IPS-NIHi7 (cell line): ENCODE results near the gene GPR55.

ENCODE experiments used
- DNase-seq: peaks from one replicate; pipeline ENCODE4 v3.0.0; 2012; ENCODE audit warnings: mixed read lengths; ENCODE audit errors: extremely low spot score

The GPR55 gene

DNA sequence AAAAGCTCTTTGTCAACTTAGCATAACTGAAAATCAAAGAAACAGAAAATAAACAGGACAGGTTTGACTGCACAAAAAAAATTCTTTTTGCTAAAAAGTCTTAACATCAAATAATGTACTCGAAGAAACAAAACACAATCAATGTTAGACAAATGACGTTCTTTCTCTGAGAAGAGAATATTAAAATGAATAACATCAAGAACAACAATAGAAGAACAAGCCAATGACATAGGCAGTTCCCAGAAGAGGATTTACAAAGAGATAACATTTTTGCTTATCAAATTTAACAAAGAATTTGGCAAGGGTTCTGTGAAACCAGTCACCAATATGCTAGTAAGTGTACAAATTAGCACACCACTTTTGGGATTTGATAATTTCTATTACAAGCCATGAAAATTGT is 5.8 kb downstream of the GPR55 start:
- no peak for DNase-seq

DNA sequence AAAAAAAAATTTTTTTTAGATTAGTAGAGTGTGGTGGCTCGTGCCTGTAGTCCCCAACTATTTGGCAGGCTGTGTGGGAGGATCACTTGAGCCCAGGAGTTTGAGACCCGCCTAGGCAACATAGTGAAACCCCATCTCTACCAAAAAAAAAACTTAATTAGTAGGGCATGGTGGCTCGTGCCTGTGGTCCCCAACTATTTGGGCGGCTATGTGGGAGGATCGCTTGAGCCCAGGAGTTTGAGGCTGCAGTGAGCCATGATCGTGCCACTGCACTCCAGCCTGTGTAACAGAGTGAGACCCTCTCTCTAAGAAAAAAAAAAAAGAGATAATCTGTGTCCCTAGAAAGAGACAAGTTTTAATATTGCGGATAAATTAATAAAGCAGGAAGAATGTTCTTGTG is 8.8 kb downstream of the GPR55 start:
- DNase-seq, result no peak

GRCh38 chr2:230915319-230915718 is 9.7 kb downstream of the GPR55 start:
- DNase-seq, result no peak

DNA sequence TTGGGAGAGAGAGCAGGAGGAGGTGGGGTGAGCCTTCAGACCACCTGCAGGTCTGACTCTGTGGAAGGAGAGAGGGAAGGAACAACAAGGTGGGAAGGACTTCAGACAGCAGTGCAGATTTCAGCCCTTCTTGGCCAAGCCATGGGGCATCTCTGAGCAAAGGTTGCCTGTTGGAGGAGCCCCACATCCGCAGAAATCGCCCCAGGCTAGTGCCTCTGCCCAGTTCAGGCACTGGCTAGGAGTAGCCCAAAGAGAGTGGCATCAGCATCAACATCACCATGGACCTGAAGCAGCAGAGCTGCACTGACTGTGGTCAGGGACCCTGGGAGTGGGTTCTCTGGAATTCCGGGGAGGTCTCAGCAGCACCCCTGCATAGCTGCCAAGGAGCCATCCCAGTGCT is 10.2 kb downstream of the GPR55 start:
- no peak for DNase-seq

DNA sequence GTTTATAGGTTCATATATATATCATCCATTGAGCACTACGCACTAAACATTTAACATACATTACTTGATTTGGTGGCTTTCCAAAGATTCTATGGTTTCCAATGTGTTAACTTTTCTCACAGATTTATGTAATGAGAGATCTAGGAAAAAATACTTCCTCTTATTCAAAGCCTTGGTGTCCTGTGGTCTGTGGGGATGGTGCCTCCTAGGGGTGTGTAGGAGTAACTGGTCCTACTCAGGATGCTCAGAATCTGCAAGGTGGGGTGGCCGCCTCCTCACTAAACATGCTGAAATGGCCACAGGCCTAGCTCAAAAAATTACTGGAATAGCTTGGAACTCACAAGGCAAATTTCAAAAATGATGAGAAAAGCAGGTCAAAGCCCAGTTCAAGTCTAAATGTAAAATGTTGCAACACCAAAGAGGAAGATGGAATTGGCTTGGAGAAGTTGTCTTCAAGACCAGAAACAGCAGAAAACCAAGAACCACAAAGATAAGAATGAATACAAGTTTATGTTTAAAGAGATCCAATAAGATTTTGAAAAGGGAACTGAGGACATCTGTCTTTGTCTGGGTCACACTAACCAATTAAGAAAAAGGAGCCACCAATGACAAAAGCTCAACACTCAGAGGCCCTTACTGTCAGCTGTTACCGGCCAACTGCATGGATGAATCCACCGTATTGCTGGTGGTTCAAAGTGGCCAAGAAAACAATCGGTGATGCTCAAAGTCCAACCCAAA is 11.5 kb downstream of the GPR55 start:
- peak; percentile 77 for DNase-seq

- DNase-seq, result no peak
Observed at GRCh38 chr2:230912724-230913123, 12.3 kb downstream of the GPR55 start.

DNA sequence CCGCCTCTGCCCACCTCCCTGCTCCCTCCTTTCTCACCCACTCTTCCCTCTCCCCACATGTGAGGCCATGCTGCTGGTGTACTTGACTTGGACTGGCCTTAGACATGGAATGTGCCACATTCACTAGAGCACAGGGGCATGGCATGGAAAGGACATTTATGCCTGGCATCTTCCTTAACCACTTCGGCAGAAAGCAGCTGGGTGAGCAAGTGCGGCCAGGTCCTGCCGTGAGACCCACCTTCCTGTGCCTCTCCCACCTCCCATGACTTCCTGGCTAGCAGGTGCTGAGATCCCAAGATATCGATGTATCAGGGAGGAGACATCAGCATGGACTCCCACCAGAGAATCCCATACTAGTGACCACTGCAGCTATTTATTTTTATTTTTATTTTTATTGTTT is 13.0 kb downstream of the GPR55 start:
- DNase-seq, result no peak

GRCh38 chr2:230910546-230911177 is 14.4 kb downstream of the GPR55 start:
- no peak for DNase-seq

DNA sequence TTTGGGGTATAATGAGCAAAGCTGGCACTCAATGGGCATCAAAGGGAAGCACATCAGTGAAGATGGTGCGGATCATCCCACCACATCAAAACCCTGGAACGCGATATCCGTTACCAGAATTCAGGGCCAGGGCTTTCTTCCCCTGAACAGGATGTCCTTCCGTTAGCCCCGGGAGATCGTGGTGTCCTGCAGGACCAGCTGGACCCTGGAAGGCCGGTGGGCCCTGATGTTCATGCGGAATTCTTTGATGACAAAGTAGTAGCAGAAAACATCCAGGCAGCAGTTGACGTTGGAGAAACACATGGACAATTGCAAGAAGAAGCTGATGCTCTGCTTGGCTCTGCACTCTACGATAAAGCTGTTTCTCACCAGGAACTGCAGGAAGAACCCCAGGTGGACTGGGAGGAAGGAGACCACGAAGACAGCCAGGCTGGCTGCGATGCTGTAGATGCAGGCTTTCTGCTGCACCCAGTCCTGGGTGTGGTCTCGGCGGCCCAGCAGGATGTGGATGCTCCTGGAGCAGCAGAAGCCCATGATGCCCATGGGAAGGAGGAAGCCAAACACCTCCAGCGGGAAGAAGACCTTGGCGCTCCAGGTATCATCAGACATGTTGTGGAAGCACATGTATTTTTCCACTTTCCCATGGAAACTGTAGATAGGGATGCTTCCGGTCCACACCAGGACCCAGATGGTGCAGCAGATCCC is 15.0 kb downstream of the GPR55 start:
- no peak for DNase-seq

DNA sequence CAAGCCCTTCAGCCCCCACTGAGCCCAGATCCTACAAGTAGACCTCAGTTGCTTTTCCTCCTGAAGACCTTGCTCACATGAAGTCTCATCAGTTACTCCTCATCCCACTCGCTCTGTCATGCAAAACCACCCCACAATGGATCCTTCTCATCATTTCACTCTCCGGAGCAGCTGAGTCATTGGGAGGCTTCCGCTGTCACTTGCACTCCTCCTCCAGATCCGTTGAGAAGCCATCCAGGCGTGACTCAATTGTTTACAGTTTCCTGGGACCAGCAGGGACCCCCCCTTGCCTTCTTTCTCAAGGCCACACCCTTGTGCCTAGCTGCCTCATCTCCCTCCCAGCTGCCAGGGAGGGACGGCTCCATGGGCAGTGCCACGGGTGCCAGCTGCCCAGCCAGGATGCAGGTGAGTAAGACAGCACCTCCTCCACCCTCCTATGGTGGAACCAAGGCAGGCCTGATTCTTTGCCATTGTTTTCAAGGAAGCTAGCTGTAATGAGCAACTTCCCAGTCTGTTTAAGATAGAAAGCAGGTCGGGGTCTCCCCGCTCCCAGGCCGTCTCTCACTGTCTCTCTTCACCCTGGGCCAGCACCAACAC is 16.3 kb downstream of the GPR55 start:
- DNase-seq, result no peak

- no peak for DNase-seq
Observed at GRCh38 chr2:230908092-230908594, 16.9 kb downstream of the GPR55 start.

DNA sequence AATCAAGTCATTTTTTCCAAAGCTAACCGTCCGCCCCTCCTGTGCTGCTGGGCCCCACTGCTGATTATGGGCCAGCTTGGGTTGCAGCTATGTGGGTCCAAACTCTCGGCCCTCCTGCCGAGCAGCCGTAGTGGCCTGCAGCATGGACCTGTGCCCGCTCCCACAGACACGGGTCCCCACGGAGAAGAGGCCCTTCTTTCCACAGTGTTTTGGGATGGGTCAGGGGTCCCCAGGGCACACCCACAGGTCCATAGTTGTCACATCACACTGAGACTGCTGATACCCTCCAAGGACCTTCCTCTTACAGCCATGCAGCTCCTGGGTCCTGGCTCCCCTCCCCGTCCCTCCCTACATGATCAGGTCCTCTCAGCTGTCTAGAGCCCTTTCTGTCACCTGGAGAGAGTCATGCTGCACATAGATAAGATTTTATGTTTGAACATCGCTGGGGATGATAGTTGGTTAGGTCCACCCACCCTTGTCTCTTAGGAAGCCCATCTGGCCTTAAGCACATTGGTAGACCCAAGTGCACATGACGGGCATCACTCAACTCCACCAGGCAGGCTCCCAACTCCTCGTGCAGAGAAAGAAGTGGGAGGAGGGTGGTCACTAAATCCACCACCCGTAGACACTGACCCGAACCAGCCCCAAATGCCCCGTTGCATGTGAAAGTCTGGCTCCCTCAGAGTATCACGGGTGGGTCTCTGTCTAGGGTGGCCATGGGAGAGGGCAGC is 17.5 kb downstream of the GPR55 start:
- no peak for DNase-seq

GRCh38 chr2:230906471-230907230 is 18.4 kb downstream of the GPR55 start:
- no peak for DNase-seq

DNA sequence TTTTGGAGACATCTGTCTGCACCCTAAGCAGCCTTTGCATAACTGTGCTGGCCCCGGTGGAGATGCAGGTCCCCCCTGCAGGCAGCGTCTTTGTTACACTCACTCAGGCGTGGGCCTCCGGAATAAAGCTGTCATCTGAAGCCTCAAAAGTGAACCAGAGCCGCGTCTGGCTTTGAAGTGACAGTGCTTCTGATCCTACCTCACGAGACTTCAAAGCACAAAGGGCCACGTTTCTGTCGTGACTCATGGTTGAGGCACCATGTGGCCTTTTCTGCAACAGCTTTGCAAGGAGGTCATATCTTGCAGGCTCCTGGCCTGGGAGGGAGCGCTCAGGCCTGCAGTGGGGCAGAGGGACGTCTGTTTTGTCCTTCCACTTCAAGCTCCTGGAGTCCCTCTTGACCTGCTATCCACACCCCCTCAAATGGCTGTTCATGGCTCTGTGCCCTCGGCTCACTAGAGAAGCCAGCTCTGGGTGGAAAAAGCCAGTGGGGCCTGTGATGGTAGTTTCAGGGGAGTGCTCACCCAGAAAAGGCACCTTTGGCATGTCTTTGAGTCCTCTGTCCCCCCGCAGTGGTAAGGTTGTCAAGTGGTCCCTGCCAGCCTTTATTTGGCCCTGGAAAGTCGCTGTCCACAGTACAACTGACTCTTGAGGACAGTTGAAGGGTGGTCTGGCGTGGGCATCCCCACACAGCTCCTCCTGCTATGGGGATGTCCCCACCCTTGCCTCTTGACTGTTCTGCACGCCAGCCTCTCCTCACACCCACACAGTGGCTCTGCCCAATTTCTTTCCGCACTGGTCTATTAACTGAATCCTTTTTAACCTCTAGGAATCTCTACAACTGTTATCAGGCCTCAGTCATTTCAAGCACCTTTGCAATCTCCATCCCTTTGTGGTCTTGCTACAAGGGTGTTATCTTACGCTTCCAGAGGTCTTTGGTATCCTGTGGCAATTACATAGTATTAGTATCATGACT is 19.3 kb downstream of the GPR55 start:
- no peak for DNase-seq

GRCh38 chr2:230904856-230905447 is 20.1 kb downstream of the GPR55 start:
- DNase-seq, result no peak

- DNase-seq, result no peak
Observed at GRCh38 chr2:230903231-230904150, 21.6 kb downstream of the GPR55 start.

- DNase-seq, result peak; percentile 87
Observed at GRCh38 chr2:230902180-230902899, 22.7 kb downstream of the GPR55 start.

DNA sequence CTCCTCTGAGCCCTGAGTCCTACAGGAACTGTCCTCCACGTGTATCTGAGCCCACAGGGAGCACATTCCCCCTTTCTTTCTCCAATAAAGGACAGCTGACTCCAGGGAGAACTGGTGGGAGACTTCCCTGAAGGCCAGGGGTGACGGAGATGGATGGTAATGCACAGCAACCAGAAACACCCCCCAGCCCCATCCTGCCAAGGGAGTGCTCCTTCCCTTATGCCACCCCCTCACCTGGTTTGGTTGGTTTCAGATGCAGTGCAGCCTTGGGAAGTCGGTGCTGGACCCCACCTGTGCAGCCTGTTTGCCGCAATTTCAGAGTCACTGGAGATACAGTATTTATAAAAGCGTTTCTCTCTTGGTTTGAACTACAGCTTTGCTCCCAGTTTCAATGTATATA is 24.0 kb downstream of the GPR55 start:
- no peak for DNase-seq
